ENCODE results near the gene NR1D2. TPM values are rescaled to one million over a fixed set of nuclear protein-coding genes. Genes with fewer than 3 reads are reported as not detected.

NR1D2 gene
- total RNA-seq, 1 experiment from 2014 or later = 18.4 TPM

GRCh38 chr3:23932571-23932970, 12.5 kb upstream of the NR1D2 start:
- peaks cover 3% of the 10 kb centered on the region; the same call in 1 of the 2 replicates for H3K27me3 Mint-ChIP-seq (ENCODE audit: low read depth)
- ATAC-seq (no peak), DNase-seq (ENCODE audit: low spot score) (no peak)
- H3K36me3 Mint-ChIP-seq = no peaks in the 10 kb centered on the region
- TF ChIP-seq NFATC4 (CRISPR knock-in tag; IDR thresholded peaks at IDR 0.05) (no peak), PRRX2 (CRISPR knock-in tag; IDR thresholded peaks at IDR 0.05) (no peak), RELA (CRISPR knock-in tag; IDR thresholded peaks at IDR 0.05; ENCODE audit: borderline replicate concordance) (no peak), FOXP1 (CRISPR knock-in tag; IDR thresholded peaks at IDR 0.05; ENCODE audit: borderline replicate concordance) (no peak), TP53 (CRISPR knock-in tag; IDR thresholded peaks at IDR 0.05) (no peak), SMAD3 (CRISPR knock-in tag; IDR thresholded peaks at IDR 0.05; ENCODE audit: borderline replicate concordance) (no peak), ETV6 (CRISPR knock-in tag; IDR thresholded peaks at IDR 0.05) (no peak)
- TF ChIP-seq, protein P1, sequence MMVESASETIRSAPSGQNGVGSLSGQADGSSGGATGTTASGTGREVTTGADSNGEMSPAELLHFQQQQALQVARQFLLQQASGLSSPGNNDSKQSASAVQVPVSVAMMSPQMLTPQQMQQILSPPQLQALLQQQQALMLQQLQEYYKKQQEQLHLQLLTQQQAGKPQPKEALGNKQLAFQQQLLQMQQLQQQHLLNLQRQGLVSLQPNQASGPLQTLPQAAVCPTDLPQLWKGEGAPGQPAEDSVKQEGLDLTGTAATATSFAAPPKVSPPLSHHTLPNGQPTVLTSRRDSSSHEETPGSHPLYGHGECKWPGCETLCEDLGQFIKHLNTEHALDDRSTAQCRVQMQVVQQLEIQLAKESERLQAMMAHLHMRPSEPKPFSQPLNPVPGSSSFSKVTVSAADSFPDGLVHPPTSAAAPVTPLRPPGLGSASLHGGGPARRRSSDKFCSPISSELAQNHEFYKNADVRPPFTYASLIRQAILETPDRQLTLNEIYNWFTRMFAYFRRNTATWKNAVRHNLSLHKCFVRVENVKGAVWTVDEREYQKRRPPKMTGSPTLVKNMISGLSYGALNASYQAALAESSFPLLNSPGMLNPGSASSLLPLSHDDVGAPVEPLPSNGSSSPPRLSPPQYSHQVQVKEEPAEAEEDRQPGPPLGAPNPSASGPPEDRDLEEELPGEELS (CRISPR knock-in tag; IDR thresholded peaks at IDR 0.05) = no peak
- peaks cover 4% of the 10 kb centered on the region; the same call in 1 of the 2 replicates for H3K4me1 Mint-ChIP-seq
- POLR2A ChIA-PET = no interaction called here
- H3K4me3 Mint-ChIP-seq = no peak overlapping the region
- CTCF ChIA-PET = no interaction called here
- H3K9me3 Mint-ChIP-seq = no peaks in the 10 kb centered on the region
- no peak overlapping the region for H3K27ac Mint-ChIP-seq

- CTCF ChIA-PET = no interaction called here
- H3K4me3 Mint-ChIP-seq = no peak overlapping the region
- H3K27me3 Mint-ChIP-seq (ENCODE audit: low read depth) = peaks cover 3% of the 10 kb centered on the region; the same call in 1 of the 2 replicates
- no peaks in the 10 kb centered on the region for H3K36me3 Mint-ChIP-seq
- H3K27ac Mint-ChIP-seq = no peak overlapping the region
- H3K4me1 Mint-ChIP-seq = peaks cover 7% of the 10 kb centered on the region
- TF ChIP-seq GABPB1 (CRISPR knock-in tag; IDR thresholded peaks at IDR 0.05) (no peak), ZNF219 (CRISPR knock-in tag; IDR thresholded peaks at IDR 0.05; ENCODE audit: borderline replicate concordance) (no peak), ZNF396 (CRISPR knock-in tag; IDR thresholded peaks at IDR 0.05; ENCODE audit: borderline replicate concordance) (no peak), SMAD4 (CRISPR knock-in tag; IDR thresholded peaks at IDR 0.05) (no peak), PRDM15 (CRISPR knock-in tag; IDR thresholded peaks at IDR 0.05) (no peak), NFE2L1 (CRISPR knock-in tag; IDR thresholded peaks at IDR 0.05) (no peak), FOXK1 (CRISPR knock-in tag; IDR thresholded peaks at IDR 0.05) (no peak), STAT6 (CRISPR knock-in tag; conservative IDR thresholded peaks at IDR 0.05; ENCODE audit: low read depth) (no peak), TEAD1 (CRISPR knock-in tag; IDR thresholded peaks at IDR 0.05) (no peak), USF1 (CRISPR knock-in tag; IDR thresholded peaks at IDR 0.05) (no peak)
- TF ChIP-seq, protein P1 (CRISPR knock-in tag; IDR thresholded peaks at IDR 0.05) = no peak
- H3K9me3 Mint-ChIP-seq = no peaks in the 10 kb centered on the region
- POLR2A ChIA-PET = no interaction called here
- ATAC-seq (no peak), DNase-seq (ENCODE audit: low spot score) (no peak)
Measured at GRCh38 chr3:23934253-23934652, 10.8 kb upstream of the NR1D2 start.

Measured in WTC11 (cell line).